SK-N-SH (cell line): ENCODE results near the gene RFX2. TPM values are rescaled to one million over a fixed set of nuclear protein-coding genes. Genes with fewer than 3 reads are reported as not detected.

Experiments used
- CTCF ChIA-PET: fragments of 300-600, 350-600 bp; formaldehyde crosslinking; extraction: SDS; loops from one replicate; lab custom pipeline; 2021; lab: Yijun Ruan, JAX
- POLR2A ChIA-PET: fragments of 350-600 bp; sonication (Branson Sonifier 250); formaldehyde crosslinking; extraction: SDS; loops from one replicate; lab custom pipeline; 2020; ENCODE audit warnings: antibody characterized with exemption, inconsistent platforms; lab: Yijun Ruan, JAX
- DNase-seq: peaks from one replicate; pipeline ENCODE4 v3.0.0; 2012
- H2AFZ ChIP-seq: fragments of 200-600 bp; sonication (generic); 2 replicates; pipeline ENCODE4 v1.8.1; 2016; ENCODE audit warnings: antibody characterized with exemption, mild to moderate bottlenecking, low read depth
- H3F3A ChIP-seq: fragments of 200-600 bp; sonication (generic); replicated peaks from 2 replicates; pipeline ENCODE3; 2016; ENCODE audit warnings: antibody characterized with exemption, mild to moderate bottlenecking; ENCODE audit not compliant: insufficient read depth
- H3K27ac ChIP-seq, 2 experiments: fragments of 200-500 bp in 1 of 2; fragments of 200-600 bp in 1 of 2; sonication (Bioruptor generic) in 1 of 2; sonication (generic), shearing (Covaris generic) in 1 of 2; 2 replicates each; pipeline versions ENCODE4 v1.5.1 to v1.6.1; 2014 to 2016; ENCODE audit warnings: low read depth in 2 of 2, inconsistent platforms in 1 of 2, low read length in 1 of 2, mild to moderate bottlenecking in 1 of 2, mixed read lengths in 1 of 2
- H3K27me3 ChIP-seq: fragments of 200-600 bp; sonication (generic), shearing (Covaris generic); 2 replicates; pipeline ENCODE4 v1.6.1; 2016; ENCODE audit warnings: mixed run types; ENCODE audit not compliant: insufficient read depth
- H3K36me3 ChIP-seq, 2 experiments: fragments of 200-500 bp in 1 of 2; fragments of 200-600 bp in 1 of 2; sonication (Bioruptor generic) in 1 of 2; sonication (generic) in 1 of 2; replicated peaks in 1 of 2; 2 replicates each; pipeline versions ENCODE3 to v1.5.1; 2014 to 2016; ENCODE audit warnings: low read length in 1 of 2, mild to moderate bottlenecking in 1 of 2; ENCODE audit not compliant: insufficient read depth in 2 of 2, control insufficient read depth in 1 of 2
- H3K4me1 ChIP-seq, 2 experiments: fragments of 200-500 bp in 1 of 2; fragments of 200-600 bp in 1 of 2; sonication (Bioruptor generic) in 1 of 2; sonication (generic), shearing (Covaris generic) in 1 of 2; 2 replicates each; pipeline versions ENCODE4 v1.5.1 to v1.6.1; 2014 to 2016; ENCODE audit warnings: low read depth in 1 of 2, low read length in 1 of 2, mixed run types in 1 of 2; ENCODE audit not compliant: insufficient read depth in 2 of 2, control insufficient read depth in 1 of 2
- H3K4me2 ChIP-seq: fragments of 200-600 bp; sonication (generic), shearing (Covaris generic); 2 replicates; pipeline ENCODE4 v1.6.1; 2017; ENCODE audit warnings: mixed run types
- H3K4me3 ChIP-seq, 2 experiments: fragments of 200-500 bp in 1 of 2; fragments of 200-600 bp in 1 of 2; sonication (Bioruptor generic) in 1 of 2; sonication (generic), shearing (Covaris generic) in 1 of 2; 2 replicates each; pipeline versions ENCODE4 v1.5.1 to v1.8.1; 2014 to 2016; ENCODE audit warnings: low read depth in 2 of 2, inconsistent platforms in 1 of 2, low read length in 1 of 2, mild to moderate bottlenecking in 1 of 2, mixed read lengths in 1 of 2, moderate library complexity in 1 of 2
- H3K79me2 ChIP-seq: fragments of 200-600 bp; sonication (generic); 2 replicates; pipeline ENCODE4 v1.8.1; 2017; ENCODE audit warnings: mild to moderate bottlenecking; ENCODE audit not compliant: insufficient read depth
- H3K9ac ChIP-seq: fragments of 200-600 bp; sonication (generic); 2 replicates; pipeline ENCODE4 v1.6.1; 2017; ENCODE audit warnings: mixed run types
- H3K9me2 ChIP-seq: fragments of 200-600 bp; sonication (generic); 2 replicates; pipeline ENCODE4 v1.6.1; 2017; ENCODE audit warnings: mixed run types
- H3K9me3 ChIP-seq: fragments of 200-600 bp; sonication (generic); 2 replicates; pipeline ENCODE4 v1.6.1; 2017; ENCODE audit warnings: mixed run types, mild to moderate bottlenecking, moderate library complexity
- H4K20me1 ChIP-seq: fragments of 200-600 bp; sonication (generic); 2 replicates; pipeline ENCODE4 v1.6.1; 2017; ENCODE audit warnings: mild to moderate bottlenecking, mixed run types; ENCODE audit not compliant: insufficient read depth
- CHD2 ChIP-seq: fragments of 150-350 bp; IDR thresholded peaks from 2 replicates; pipeline ENCODE4 v1.6.1; 2018; ENCODE audit warnings: low read length; ENCODE audit not compliant: partially characterized antibody
- CTCF ChIP-seq: fragments of 200-600 bp; sonication (generic); IDR thresholded peaks from 2 replicates; pipeline ENCODE4 v1.6.1; 2017; ENCODE audit warnings: antibody characterized with exemption, mild to moderate bottlenecking, moderate library complexity
- ELF1 ChIP-seq: IDR thresholded peaks from 2 replicates; pipeline ENCODE4 v1.4.0; 2012
- FOSL2 ChIP-seq: IDR thresholded peaks from 2 replicates; pipeline ENCODE4 v1.4.0; 2012; ENCODE audit warnings: low read depth, mild to moderate bottlenecking, moderate library complexity, borderline replicate concordance
- FOXJ3 ChIP-seq: sonication (generic); formaldehyde crosslinking; IDR thresholded peaks from 2 replicates; pipeline ENCODE4 v1.5.1; 2020; ENCODE audit warnings: mild to moderate bottlenecking, missing genetic modification reagents
- FOXM1 ChIP-seq: IDR thresholded peaks from 2 replicates; pipeline ENCODE4 v1.4.0; 2012; ENCODE audit warnings: low read depth, mild to moderate bottlenecking
- JUND ChIP-seq: IDR thresholded peaks from 2 replicates; pipeline ENCODE4 v1.4.0; 2012
- MEF2A ChIP-seq: IDR thresholded peaks from 2 replicates; pipeline ENCODE4 v1.4.0; 2012; ENCODE audit warnings: low read depth, borderline replicate concordance
- MXI1 ChIP-seq: IDR thresholded peaks from 2 replicates; pipeline ENCODE4 v1.6.1; 2012; ENCODE audit warnings: mild to moderate bottlenecking, low read depth, low read length, improper control_type of control experiment
- NRF1 ChIP-seq: IDR thresholded peaks from 2 replicates; pipeline ENCODE4 v1.6.1; 2012; ENCODE audit warnings: low read depth, mild to moderate bottlenecking, low read length
- PBX3 ChIP-seq: IDR thresholded peaks from 2 replicates; pipeline ENCODE4; 2012
- POLR2AphosphoS5 ChIP-seq: IDR thresholded peaks from 2 replicates; pipeline ENCODE4 v1.6.1; 2012; ENCODE audit warnings: low read depth, low read length
- REST ChIP-seq: IDR thresholded peaks from 2 replicates; pipeline ENCODE4 v1.6.1; 2012; ENCODE audit warnings: mild to moderate bottlenecking, low read depth, low read length, moderate library complexity
- RFX5 ChIP-seq: IDR thresholded peaks from 2 replicates; pipeline ENCODE4 v1.6.1; 2012; ENCODE audit warnings: mild to moderate bottlenecking, improper control_type of control experiment, low read length
- RXRA ChIP-seq: IDR thresholded peaks from 2 replicates; pipeline ENCODE4 v1.4.0; 2012; ENCODE audit warnings: low read depth, mild to moderate bottlenecking, borderline replicate concordance
- SIN3A ChIP-seq: IDR thresholded peaks from 2 replicates; pipeline ENCODE4 v1.6.1; 2012; ENCODE audit warnings: low read depth, mild to moderate bottlenecking, low read length, moderate library complexity, borderline replicate concordance
- TAF1 ChIP-seq: IDR thresholded peaks from 2 replicates; pipeline ENCODE4 v1.6.1; 2012; ENCODE audit warnings: low read depth, mild to moderate bottlenecking, low read length, moderate library complexity, borderline replicate concordance
- USF1 ChIP-seq: IDR thresholded peaks from 2 replicates; pipeline ENCODE4 v1.4.0; 2012; ENCODE audit warnings: low read depth, borderline replicate concordance
- USF2 ChIP-seq: fragments of 150-350 bp; IDR thresholded peaks from 2 replicates; pipeline ENCODE4 v1.6.1; 2017; ENCODE audit warnings: antibody characterized with exemption, low read length, low read depth, borderline replicate concordance
- YY1 ChIP-seq: IDR thresholded peaks from 2 replicates; pipeline ENCODE4 v1.4.0; 2012; ENCODE audit warnings: low read depth, mild to moderate bottlenecking
- WGBS: methylation state at CpG from one replicate; pipeline ENCODE4 v1.1.6; 2017; ENCODE audit warnings: low lambda C conversion rate; 5-methylcytosine and 5-hydroxymethylcytosine counted together
- polyA plus RNA-seq, 3 experiments: library from polyadenylated mRNA; depleted of rRNA; stranded (reverse); fragments of >200 nt; gene quantifications; 2 replicates each; pipeline ENCODE4 v1.2.3, GENCODE V29; 2012

The RFX2 gene
- polyA plus RNA-seq, 1 of the 3 experiments (the other 2 are of a cell fraction), result 12.6 TPM

- TF ChIP-seq PBX3, result no peak
- no peak for TF ChIP-seq CHD2
- TF ChIP-seq MXI1, result no peak
- no peak for TF ChIP-seq TAF1
- no peak for TF ChIP-seq RFX5
Observed at GRCh38 chr19:5984600-5984999, 125.7 kb downstream of the RFX2 start (continued).

- Histone ChIP-seq H3K9ac (no peak overlapping the region), H3K27ac (no peak overlapping the region), H2AFZ (no peak overlapping the region)
- TF ChIP-seq RFX5 (no peak), YY1 (no peak), FOXM1 (no peak), JUND (no peak), MXI1 (no peak), CHD2 (no peak), USF2 (no peak), SIN3A (no peak), FOXJ3 (CRISPR knock-in tag) (no peak), RXRA (no peak), CTCF (no peak), NRF1 (no peak), ELF1 (no peak), FOSL2 (no peak), USF1 (no peak), POLR2AphosphoS5 (no peak), MEF2A (no peak), REST (no peak)
- TF ChIP-seq, all 33 proteins: peak for 0
- ChIA-PET POLR2A (no interaction called here), CTCF (interaction anchor here (0.9 to 12.1 kb wide), 5 partner anchors 15 to 180 kb away, joined by 5 to 448 read pairs (median 7); no protein-coding TSS in a partner anchor)
- Histone ChIP-seq H4K20me1 (no peaks in the 10 kb centered on the region), H3K9me2 (no peaks in the 10 kb centered on the region), H3K27me3 (no peaks in the 10 kb centered on the region), H3K36me3 (no peaks in the 10 kb centered on the region), H3K4me3 (no peak overlapping the region), H3K9me3 (no peaks in the 10 kb centered on the region), H3K4me1 (peaks cover 12 to 19% of the 10 kb centered on the region in 2 experiments; a peak in 2 of 4 replicates), H3K79me2 (peaks cover 17% of the 10 kb centered on the region), H3F3A (peaks cover 25% of the 10 kb centered on the region), H3K4me2 (no peak overlapping the region)
- 91% methylated on average over 13 of the region's 14 CpGs for WGBS
- no peak for DNase-seq
Observed at GRCh38 chr19:5983367-5983955, 126.8 kb downstream of the RFX2 start.
